Urinary bladder (tissue), 4 donors: ENCODE measurements around the gene FAM181A. TPM values are rescaled to one million over a fixed set of nuclear protein-coding genes. Genes with fewer than 3 reads are reported as not detected.

Source experiments
- DNase-seq: peaks from one replicate; pipeline ENCODE4 v3.0.0-alpha.2; 2015; ENCODE audit errors: extremely low spot score
- H3K27ac ChIP-seq: one replicate; pipeline ENCODE4 v1.5.1; 2013; ENCODE audit warnings: low read depth, mild to moderate bottlenecking, moderate library complexity
- H3K36me3 ChIP-seq: one replicate; pipeline ENCODE4 v1.6.1; 2013; ENCODE audit warnings: mild to moderate bottlenecking, moderate library complexity; ENCODE audit not compliant: insufficient read depth
- H3K4me1 ChIP-seq: one replicate; pipeline ENCODE4 v1.6.1; 2013; ENCODE audit warnings: mild to moderate bottlenecking, moderate library complexity; ENCODE audit not compliant: insufficient read depth
- H3K4me3 ChIP-seq: one replicate; pipeline ENCODE4 v1.5.1; 2013; ENCODE audit warnings: low read depth, low read length
- WGBS: extraction: QIAGEN DNeasy Blood & Tissue Kit; methylation state at CpG from one replicate; pipeline ENCODE4 v1.1.7; 2013; 5-methylcytosine and 5-hydroxymethylcytosine counted together
- polyA plus RNA-seq: library from polyadenylated mRNA; stranded (reverse); fragments of 200-250 nt; gene quantifications from one replicate; pipeline ENCODE4 v1.2.3, GENCODE V29; 2013
- total RNA-seq: library from RNA; depleted of rRNA; stranded (reverse); fragments of >200 nt; gene quantifications from one replicate; pipeline ENCODE4 v1.2.3, GENCODE V29; 2014
- donor health status: healthy with polysubstance abuse.
- donor health status: healthy.

FAM181A gene
- total RNA-seq, result not detected
- polyA plus RNA-seq, result not detected

DNA sequence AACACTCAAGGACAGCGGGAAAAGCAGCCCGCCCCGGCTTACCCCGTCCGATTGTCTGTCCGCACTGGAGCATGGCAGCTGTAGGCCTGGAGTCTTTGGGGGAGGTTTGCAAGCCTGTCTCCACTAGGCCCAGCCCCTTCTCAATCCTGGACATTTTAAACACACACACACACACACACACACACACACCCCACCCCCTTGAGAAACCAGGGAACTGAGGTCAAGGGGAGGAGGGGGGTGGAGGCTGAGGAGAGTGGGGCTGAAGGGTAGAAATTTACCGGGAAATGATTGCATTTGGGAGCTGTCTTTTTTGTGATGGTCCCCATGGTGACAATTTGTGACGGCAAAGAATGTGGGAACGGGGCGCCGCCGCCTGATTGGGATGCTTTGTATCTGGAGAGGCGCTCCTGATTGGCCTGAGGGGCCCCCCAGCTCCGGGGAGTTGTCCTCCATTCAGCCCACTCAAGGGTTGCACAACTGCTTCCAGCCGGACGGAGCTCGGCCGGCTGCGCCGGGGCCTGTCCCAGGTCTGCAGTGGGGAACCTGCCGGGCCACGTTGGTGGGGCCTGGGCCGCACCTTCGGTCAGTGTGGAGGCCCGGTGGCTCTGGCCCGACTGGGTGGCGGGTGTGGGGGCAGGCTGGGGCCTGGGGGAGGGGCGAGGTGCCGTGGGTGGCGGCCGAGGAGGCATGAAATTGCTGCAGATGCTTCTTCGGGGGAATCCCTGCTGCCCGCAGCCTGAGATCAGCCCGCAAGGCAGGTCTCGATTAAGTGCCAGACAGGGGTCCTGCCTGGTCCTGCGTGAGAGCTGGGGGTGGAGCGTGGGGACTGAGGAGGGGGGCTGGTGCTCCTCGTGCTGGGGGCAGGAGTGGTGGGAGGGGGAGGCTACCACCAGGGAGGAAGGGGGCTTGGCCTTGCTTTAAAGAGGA lies at the start of gene FAM181A:
Gene FAM181A (plus strand): TSS at position 472 of the 927 bp plus-strand sequence. CDS start 942 bp downstream, outside the sequence.
- H3K4me3 ChIP-seq, result no peak within 1 kb of the TSS
- DNase-seq, result no peak
- H3K36me3 ChIP-seq, result no peaks in the 10 kb centered on the region
- H3K27ac ChIP-seq, result no peak within 1 kb of the TSS
- 66% methylated on average over 38 of the region's 38 CpGs for WGBS
- no peaks in the 10 kb centered on the region for H3K4me1 ChIP-seq

DNA sequence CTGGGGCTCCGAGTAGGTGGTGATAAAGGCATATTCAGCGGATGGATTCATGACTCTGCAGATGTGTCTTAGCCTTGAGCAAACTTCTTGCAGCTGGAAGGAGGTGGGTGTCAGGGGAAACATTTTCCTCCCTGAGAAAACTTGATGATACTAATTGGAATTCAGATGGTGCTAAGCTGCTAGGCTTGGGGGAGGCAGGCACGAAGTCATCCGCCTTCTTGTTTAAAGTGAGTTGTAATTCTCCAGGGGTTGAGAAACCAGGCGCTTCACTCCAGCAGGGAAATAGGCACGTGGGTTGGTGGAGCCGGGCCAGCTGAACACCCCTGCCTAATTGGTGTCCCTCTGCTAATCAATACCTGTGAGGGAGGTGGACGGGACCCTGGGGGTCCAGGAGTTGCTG lies 48.9 kb upstream of the FAM181A start:
- no peak for DNase-seq
- WGBS, result 70% methylated on average over 8 of the region's 8 CpGs
- Histone ChIP-seq H3K27ac (no peak overlapping the region), H3K4me1 (no peaks in the 10 kb centered on the region), H3K4me3 (no peak overlapping the region), H3K36me3 (no peaks in the 10 kb centered on the region)

DNA sequence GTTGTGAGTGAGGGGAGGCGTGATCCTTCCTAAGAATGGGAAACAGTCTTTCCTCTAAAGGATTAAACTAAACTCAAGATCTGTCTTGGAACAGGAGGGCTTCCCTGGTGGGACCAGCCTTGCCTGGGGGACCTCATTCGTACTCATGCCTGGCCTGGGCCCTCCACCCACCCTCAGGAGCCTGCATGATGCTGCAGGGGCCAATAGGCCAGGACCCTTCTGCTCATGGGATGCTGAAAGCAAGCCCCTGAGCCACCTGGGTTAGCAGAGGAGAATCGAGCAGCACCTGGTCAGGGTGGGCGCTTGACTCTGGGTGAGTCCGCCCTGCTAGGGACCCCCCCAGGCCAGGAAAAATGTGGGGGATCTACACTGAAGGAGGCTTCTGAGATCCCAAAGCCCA lies 48.3 kb upstream of the FAM181A start:
- no peak for DNase-seq
- Histone ChIP-seq H3K4me1 (no peaks in the 10 kb centered on the region), H3K4me3 (no peak overlapping the region), H3K36me3 (no peaks in the 10 kb centered on the region), H3K27ac (no peak overlapping the region)
- 91% methylated on average over 5 of the region's 5 CpGs for WGBS

DNA sequence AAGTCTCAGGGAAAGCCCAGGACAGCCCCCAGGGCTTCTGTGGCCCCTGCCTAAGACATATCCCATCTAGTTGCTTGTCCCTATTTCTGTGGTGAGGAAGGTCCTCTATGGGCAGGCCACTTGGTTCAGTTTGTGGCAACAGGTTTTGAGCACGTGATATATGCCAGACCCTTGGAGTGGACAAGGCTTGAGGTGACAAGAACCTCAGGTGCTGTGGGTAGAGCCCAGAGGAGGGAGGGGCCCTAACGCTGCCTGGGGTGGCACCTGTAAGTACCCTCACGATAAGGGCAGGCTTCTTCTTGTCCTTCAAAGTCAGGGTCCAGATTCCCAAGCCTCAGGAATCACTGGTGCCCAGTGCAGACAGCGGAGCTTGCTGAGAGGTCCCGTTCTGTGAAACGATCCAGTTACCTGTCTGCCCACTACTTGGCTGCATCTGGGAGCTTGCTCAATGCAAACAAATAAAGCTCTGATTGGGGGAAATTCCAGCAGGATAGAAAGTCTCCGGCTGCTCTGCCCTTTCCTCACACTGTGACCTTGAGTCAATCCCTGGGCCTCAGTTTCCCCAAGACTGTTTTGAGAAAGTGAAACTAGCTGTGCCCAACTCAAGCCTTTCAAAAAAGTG lies 47.7 kb upstream of the FAM181A start:
- Histone ChIP-seq H3K4me1 (no peaks in the 10 kb centered on the region), H3K4me3 (no peak overlapping the region), H3K36me3 (no peaks in the 10 kb centered on the region), H3K27ac (peak overlapping the region; percentile 11)
- 53% methylated on average over 7 of the region's 7 CpGs for WGBS
- DNase-seq, result no peak

DNA sequence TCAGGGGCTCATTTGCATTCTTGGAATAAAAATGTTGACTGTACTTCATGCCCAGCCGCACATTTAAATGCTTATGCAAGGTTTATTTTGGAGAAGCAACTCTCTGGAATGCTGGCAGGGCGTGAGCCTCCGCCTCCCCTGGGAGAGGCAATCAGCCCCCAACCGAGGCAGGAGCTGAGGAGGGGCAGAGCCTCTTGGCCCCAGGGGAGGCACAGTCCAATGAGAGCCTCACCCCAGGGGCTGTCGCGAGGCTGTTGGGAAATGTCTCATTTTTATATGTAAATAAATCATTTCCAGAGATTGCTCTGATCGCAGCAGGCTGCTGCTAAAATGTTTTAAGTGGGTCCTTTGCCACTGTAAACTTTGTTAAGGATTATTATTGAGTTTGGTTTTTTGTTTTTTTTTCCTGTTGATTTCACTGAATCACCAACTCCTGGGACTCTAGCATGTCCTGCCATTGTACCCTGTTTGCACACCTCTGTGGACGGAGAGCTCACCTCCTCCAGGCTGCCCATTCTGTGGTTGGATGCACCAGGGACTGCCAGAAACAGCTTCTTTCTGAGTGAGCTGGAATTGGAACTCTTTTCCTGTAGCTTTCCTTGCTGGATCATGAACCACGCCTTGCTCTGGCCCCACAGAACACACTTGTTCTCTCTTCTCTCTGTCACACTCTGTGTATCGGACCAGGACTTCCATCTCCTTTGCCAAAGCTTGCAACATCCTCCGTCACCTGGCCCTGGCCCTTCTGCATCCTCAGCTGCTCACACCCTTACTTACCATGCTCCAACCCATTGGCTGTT lies 46.9 kb upstream of the FAM181A start:
- H3K4me3 ChIP-seq, result no peak overlapping the region
- H3K27ac ChIP-seq, result no peak overlapping the region
- no peak for DNase-seq
- WGBS, result 27% methylated on average over 11 of the region's 11 CpGs
- H3K4me1 ChIP-seq, result no peaks in the 10 kb centered on the region
- no peaks in the 10 kb centered on the region for H3K36me3 ChIP-seq

DNA sequence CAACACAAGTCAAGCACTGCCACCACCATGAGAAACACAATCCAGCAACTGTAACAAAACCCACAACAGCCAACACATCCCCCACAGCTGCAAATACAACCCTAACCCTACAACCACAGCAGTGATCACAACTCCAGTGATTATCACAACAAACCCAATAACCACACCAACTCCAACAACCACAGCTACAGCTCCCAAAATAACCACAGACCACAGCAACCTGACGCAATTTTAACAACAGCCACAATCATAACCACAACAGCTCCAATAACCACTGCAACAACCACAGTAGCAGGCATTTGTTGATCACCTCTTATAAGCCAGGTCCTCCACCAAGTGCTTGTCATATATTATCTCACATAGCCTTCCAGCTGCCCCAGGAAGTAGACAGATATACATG lies 42.2 kb upstream of the FAM181A start:
- WGBS, result 85% methylated on average over 1 of the region's 1 CpG
- Histone ChIP-seq H3K27ac (no peak overlapping the region), H3K36me3 (no peaks in the 10 kb centered on the region), H3K4me1 (no peaks in the 10 kb centered on the region), H3K4me3 (no peak overlapping the region)
- DNase-seq, result no peak

DNA sequence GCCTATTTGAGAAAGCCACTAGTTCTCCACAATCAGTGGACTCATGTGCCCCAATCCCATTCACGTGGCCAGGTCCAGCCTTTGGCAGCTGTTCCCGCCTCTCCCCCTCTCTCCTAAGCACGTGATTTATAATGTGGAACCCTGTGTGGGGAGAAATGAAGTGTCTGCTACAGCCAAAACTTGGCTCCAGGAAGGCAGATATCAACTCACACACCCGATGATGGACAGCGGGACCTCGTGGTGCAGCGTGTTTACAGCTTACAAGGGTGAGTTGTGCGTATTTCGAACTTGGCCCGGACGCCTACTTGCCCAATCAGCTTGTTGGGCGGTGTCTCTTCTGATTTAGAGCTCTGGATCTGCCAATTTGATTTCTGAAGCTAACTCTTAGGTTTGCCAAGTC lies 38.1 kb upstream of the FAM181A start:
- H3K4me1 ChIP-seq, result no peaks in the 10 kb centered on the region
- DNase-seq, result no peak
- no peak overlapping the region for H3K27ac ChIP-seq
- 54% methylated on average over 12 of the region's 12 CpGs for WGBS
- no peaks in the 10 kb centered on the region for H3K36me3 ChIP-seq
- H3K4me3 ChIP-seq, result no peak overlapping the region

DNA sequence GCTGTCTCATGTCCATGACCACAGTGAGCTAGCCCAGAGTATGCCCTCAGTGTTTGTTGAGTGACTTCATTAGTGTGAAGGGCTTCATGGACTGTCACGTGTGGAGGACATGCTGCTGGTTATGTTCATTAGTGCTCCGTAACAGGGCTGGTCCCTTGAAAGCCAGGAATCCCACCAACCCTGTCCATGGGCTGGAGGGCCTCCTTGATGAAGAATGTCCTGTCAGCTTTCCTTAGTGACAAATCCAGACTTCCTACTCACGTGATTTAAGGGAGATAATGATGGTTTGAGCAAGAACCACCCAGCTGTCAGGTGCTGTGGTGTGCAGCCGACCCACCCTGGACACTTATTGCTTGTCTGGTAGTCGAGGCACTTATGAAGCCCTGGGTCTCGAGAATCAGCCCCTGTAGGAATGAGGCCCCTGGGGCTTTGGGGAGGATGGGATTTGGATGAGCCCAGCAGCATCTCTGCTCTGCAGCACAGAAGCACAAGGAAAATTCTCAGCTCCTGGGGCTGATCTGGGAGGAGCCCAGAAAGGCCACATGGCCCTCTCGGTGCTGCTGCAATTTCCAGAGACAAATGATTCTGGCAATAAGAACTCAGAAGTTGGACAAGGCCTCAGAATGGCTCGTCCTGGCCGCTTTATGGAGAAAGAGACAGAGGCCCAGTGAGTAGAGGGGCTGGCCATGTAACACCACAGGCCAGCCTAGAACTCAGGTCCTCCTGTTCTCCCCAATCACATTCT lies 37.2 kb upstream of the FAM181A start:
- WGBS, result 77% methylated on average over 9 of the region's 9 CpGs
- Histone ChIP-seq H3K4me3 (no peak overlapping the region), H3K4me1 (no peaks in the 10 kb centered on the region), H3K36me3 (no peaks in the 10 kb centered on the region), H3K27ac (no peak overlapping the region)
- DNase-seq, result no peak

DNA sequence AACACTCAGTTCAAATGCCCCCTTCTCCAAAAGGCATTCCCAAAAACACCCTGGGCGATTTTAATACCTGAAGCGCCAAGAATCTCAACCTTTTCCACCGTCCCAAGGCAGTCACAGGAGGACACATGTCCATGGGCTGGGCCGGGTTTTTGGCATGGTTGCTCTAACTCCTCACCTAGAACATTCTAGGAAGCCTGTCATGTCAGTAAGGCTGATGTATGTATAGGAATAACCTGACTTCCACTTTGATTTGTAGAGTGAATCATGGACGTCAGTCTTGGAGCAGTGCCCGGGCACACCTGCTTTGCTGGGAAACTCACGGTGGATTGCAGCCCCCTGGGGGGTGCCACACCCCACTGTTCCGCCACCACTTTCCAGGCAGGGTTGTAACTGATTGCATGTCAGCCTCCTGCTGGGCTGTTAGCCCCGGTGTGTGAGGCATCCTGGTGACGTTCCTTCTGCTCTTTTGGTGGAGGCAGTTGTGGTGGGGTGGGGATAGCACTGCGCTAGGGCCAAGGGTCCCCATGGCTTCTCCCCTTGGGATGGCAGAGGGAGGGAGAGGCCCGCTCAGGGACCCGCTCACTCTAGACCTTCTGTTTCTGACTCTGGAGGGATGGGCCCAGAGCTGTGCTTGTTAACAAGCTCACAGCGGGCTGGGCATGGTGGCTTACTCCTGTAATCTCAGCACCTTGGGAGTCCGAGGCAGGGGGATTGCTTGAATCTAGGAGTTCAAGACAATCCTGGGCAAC lies 35.2 kb upstream of the FAM181A start:
- Histone ChIP-seq H3K4me1 (no peaks in the 10 kb centered on the region), H3K36me3 (no peaks in the 10 kb centered on the region), H3K27ac (no peak overlapping the region), H3K4me3 (no peak overlapping the region)
- DNase-seq, result no peak
- 79% methylated on average over 15 of the region's 15 CpGs for WGBS

DNA sequence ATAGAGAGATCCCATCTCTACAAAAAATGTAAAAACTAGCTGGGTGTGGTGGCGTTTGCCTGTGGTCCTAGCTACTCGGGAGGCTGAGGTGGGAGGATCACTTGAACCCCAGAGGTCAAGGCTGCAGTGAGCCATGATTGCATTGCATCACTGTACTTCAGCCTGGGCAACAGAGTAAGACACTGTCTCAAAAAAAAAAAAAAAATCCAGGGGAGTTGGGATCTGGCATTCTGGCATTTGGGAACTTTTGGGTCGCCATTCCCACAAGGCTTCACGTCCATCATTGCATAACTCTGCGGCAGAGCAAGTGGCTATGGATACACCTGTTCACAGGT lies 34.7 kb upstream of the FAM181A start:
- Histone ChIP-seq H3K27ac (no peak overlapping the region), H3K4me3 (no peak overlapping the region), H3K36me3 (no peaks in the 10 kb centered on the region), H3K4me1 (no peaks in the 10 kb centered on the region)
- no peak for DNase-seq
- 70% methylated on average over 5 of the region's 5 CpGs for WGBS

DNA sequence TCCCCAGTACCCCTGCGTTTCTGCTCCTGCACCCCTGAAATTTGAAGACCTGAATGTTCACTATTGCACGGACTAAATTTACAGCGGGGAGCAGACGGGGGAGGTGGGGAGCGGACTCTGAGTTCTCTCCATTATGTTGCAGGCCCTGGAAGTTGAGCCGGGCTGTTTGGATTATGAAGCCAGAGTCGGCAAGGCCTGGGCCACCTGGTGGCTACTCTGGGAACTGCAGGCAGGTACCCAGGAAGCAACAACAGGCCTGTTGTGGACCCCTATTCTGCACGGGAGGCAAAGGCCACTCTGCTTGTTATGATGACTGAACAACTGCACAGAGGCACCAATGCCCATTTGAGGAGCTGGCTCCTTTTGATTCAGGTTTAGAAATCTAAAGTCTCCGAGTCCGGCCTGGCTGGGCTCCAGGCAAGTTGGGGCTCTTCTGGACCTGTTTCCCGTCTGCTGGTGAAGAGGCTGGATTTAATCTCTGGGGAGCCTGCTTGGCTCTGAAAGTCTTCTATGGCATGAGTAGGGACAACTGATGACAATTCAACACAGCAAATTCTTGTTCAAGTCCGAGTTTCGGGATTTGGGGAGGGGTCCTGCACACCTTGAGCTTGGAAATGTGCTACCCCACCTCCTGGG lies 34.1 kb upstream of the FAM181A start:
- Histone ChIP-seq H3K4me1 (no peaks in the 10 kb centered on the region), H3K36me3 (no peaks in the 10 kb centered on the region), H3K27ac (no peak overlapping the region), H3K4me3 (no peak overlapping the region)
- DNase-seq, result peak; percentile 39
- 25% methylated on average over 13 of the region's 13 CpGs for WGBS

DNA sequence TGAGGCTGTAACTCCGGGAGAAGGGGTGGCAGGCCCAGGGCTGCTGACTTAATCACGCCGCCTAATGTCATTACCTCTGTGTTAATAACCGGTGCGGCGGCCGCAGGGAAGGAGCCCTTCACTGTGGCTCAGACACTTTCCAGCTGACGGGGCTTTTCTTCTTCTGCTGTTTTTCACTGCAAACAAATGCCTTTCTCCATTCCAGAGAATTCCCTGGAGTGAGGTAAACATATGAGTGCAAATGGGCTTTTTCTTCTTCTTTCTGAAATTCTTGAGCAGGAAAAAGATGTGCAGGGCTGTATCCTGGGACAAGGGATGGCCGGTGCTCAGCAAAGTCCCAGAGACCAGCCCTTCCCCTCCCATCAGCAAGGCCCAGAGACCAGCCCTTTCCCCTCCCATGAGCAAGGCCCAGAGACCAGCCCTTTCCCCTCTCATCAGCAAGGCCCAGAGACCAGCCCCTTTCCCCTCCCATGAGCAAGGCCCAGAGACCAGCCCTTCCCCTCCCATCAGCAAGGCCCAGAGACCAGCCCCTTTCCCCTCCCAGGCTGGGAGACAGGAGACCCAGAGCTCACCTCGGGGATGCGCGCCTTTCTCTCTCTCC lies 33.4 kb upstream of the FAM181A start:
- 51% methylated on average over 12 of the region's 12 CpGs for WGBS
- no peak for DNase-seq
- Histone ChIP-seq H3K36me3 (no peaks in the 10 kb centered on the region), H3K27ac (no peak overlapping the region), H3K4me3 (no peak overlapping the region), H3K4me1 (no peaks in the 10 kb centered on the region)
